Fibroblast of lung (primary cell): ENCODE measurements around the gene EDC4.

Experiments
- CTCF ChIP-seq, 2 donors: IDR thresholded peaks in 1 of 2; conservative IDR thresholded peaks in 1 of 2; 1 replicate in 1 of 2; 2 replicates in 1 of 2; pipeline ENCODE4 v1.5.1; 2011 to 2012; ENCODE audit warnings: low read length in 2 of 2, control low read depth in 1 of 2, inconsistent platforms in 1 of 2, low read depth in 1 of 2, mild to moderate bottlenecking in 1 of 2
- EZH2 ChIP-seq: IDR thresholded peaks from 2 replicates; pipeline ENCODE4 v1.5.1; 2012; ENCODE audit warnings: low read length, control low read depth, mild to moderate bottlenecking; ENCODE audit errors: missing control alignments

DNA sequence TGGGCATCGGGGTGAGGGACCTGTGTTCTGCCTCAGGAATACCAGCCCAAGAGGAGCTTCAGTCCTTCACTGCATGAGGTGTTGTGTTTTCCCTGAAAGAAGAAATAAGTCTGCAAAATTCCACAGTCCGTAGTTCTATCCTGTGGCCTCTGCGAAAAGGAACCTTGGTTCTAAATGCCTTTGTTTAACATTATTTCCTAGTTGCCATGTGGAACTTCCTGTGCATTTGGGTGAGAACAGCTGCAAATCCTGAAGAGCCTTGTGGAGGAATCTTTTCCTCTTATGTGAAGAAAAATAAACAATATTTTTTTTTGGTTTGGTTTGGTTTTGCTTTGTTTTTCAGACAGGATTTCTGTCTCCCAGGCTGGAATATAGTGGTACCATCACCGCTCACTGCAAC lies 30.0 kb downstream of the EDC4 start:
- TF ChIP-seq CTCF (conservative IDR thresholded peaks at IDR 0.05 in 1 of 2, IDR thresholded peaks at IDR 0.05 in 1 of 2; ENCODE audit: low read depth in 1 of 2, low read length in 2 of 2) (no peak), EZH2 (no peak)
